Activated T-cell treated with anti-CD3 and anti-CD28 coated beads for 48 hours (primary cell): ENCODE measurements around the gene CFD.

ENCODE experiments used
- DNase-seq: peaks from one replicate; pipeline ENCODE4 v3.0.0-alpha.2; 2020; ENCODE audit warnings: low read depth

CFD gene

DNA sequence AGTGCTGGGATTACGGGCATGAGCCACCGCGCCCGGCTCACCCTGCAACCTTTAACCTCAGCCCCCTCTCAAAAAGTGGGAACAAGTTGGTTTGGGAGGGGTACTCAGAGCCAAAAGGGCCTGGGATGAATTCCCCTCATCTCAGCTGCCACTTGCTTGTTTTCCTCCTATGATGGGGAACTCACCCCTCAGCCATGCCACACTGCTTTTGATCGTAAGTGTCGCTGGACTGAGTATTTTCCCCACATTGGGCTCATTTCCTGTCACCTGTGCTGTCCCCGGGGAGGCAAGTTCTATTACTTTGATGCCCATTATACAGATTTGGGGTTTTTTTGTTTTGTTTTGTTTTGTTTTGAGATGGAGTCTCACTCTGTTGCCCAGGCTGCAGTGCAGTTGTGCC, 47.0 kb downstream of the CFD start:
- DNase-seq: no peak

- DNase-seq: no peak
Observed at GRCh38 chr19:907183-907853, 47.9 kb downstream of the CFD start.

- DNase-seq: no peak
Observed at GRCh38 chr19:911197-912033, 52.0 kb downstream of the CFD start.

DNA sequence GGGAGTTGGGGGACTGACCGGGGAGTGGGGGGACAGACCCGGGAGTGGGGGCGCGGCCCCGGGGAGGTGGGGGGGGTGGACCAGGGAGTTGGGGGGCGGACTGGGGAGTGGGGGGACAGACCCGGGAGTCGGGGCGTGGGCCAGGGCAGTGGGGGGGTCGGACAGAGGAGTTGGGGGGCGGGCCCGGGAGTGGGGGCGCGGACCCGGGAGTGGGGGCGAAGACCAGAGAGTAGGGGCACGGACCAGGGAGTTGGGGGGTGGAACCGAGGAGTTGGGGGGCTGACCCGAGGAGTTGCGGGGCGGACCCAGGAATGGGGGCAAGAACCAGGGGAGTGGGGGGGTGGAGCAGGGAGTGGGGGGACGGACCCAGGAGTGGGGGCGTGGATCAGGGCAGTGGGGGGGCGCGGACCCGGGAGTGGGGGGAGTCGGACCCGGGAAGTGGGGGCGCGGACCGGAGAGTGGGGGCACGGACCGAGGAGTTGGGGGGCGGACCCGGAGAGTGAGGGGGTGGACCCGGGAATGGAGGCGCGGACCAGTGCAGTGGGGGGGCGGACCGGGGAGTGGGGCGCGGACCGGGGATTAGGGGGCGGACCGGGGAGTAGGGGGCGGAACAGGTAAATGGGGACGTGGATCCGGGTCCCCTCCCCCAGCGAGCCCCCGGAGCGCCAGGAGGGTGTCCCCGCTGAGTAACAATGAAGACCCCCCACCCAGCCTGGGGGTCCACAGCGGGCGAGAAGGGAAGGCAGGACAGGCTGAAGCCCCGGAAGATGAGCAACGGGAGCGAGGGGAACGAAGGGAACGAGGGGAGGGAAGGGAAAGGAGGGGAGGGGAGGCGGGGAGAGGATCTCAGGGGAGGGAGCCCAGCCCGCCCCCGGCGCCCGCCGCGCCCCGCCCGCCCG, 53.0 kb downstream of the CFD start:
- DNase-seq: no peak
